PFSK-1 (cell line): Measurements from ENCODE around the gene NAALADL2.

Source experiments
- FOXP2 ChIP-seq: optimal IDR thresholded peaks from 2 replicates; pipeline ENCODE3; 2011; ENCODE audit warnings: borderline replicate concordance, control low read depth, inconsistent platforms; ENCODE audit not compliant: insufficient read depth; ENCODE audit errors: extremely low read length, extremely low read depth
- POLR2AphosphoS5 ChIP-seq: IDR thresholded peaks from 2 replicates; pipeline ENCODE4 v1.6.1; 2012; ENCODE audit warnings: low read depth, mild to moderate bottlenecking, control low read depth, low read length, moderate library complexity
- SIN3A ChIP-seq: IDR thresholded peaks from 2 replicates; pipeline ENCODE4 v1.6.1; 2012; ENCODE audit warnings: mild to moderate bottlenecking, low read length, moderate library complexity, borderline replicate concordance; ENCODE audit not compliant: insufficient read depth
- TAF1 ChIP-seq: IDR thresholded peaks from 2 replicates; pipeline ENCODE4 v1.6.1; 2012; ENCODE audit warnings: low read length, control low read depth, borderline replicate concordance; ENCODE audit not compliant: insufficient read depth
- TF ChIP-seq, protein P1 (sequence below), 2 experiments: IDR thresholded peaks; 2 replicates each; pipeline versions ENCODE4 v1.6.1 to v1.8.0; 2011 to 2012; ENCODE audit warnings: low read depth in 2 of 2, low read length in 2 of 2, control low read depth in 1 of 2, inconsistent platforms in 1 of 2, mild to moderate bottlenecking in 1 of 2, moderate library complexity in 1 of 2; ENCODE audit not compliant: insufficient read depth in 1 of 2

The NAALADL2 gene

GRCh38 chr3:174937478-174937877 is 78.3 kb downstream of the NAALADL2 start:
- TF ChIP-seq SIN3A = no peak
- TF ChIP-seq TAF1 = no peak
- TF ChIP-seq, protein P1, sequence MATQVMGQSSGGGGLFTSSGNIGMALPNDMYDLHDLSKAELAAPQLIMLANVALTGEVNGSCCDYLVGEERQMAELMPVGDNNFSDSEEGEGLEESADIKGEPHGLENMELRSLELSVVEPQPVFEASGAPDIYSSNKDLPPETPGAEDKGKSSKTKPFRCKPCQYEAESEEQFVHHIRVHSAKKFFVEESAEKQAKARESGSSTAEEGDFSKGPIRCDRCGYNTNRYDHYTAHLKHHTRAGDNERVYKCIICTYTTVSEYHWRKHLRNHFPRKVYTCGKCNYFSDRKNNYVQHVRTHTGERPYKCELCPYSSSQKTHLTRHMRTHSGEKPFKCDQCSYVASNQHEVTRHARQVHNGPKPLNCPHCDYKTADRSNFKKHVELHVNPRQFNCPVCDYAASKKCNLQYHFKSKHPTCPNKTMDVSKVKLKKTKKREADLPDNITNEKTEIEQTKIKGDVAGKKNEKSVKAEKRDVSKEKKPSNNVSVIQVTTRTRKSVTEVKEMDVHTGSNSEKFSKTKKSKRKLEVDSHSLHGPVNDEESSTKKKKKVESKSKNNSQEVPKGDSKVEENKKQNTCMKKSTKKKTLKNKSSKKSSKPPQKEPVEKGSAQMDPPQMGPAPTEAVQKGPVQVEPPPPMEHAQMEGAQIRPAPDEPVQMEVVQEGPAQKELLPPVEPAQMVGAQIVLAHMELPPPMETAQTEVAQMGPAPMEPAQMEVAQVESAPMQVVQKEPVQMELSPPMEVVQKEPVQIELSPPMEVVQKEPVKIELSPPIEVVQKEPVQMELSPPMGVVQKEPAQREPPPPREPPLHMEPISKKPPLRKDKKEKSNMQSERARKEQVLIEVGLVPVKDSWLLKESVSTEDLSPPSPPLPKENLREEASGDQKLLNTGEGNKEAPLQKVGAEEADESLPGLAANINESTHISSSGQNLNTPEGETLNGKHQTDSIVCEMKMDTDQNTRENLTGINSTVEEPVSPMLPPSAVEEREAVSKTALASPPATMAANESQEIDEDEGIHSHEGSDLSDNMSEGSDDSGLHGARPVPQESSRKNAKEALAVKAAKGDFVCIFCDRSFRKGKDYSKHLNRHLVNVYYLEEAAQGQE (IDR thresholded peaks at IDR 0.05; ENCODE audit: insufficient read depth in 1 of 2, low read depth in 2 of 2, low read length in 2 of 2) = no peak
- TF ChIP-seq POLR2AphosphoS5 = no peak
- no peak for TF ChIP-seq FOXP2

GRCh38 chr3:174938102-174938501 is 79.0 kb downstream of the NAALADL2 start:
- TF ChIP-seq POLR2AphosphoS5 (no peak), TAF1 (no peak), SIN3A (no peak), FOXP2 (no peak)
- TF ChIP-seq, protein P1 (IDR thresholded peaks at IDR 0.05; ENCODE audit: insufficient read depth in 1 of 2, low read depth in 2 of 2, low read length in 2 of 2) = no peak

DNA sequence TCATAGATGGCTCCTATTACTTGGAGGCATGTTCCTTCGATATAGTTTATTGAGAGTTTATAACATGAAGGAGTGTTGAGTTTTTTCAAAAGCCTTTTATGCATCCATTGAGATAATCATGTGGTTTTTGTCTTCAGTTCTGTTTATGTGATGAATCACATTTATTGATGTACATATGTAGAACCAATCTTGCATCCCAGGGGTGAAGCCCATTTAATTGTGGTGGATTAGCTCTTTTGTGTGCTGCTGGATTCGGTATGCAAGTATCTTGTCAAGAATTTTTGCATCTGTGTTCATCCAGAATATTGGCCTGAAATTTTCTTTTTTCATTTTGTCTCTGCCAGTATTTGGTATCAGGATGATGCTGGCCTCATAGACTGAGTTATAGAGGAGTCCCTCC is 81.0 kb downstream of the NAALADL2 start:
- TF ChIP-seq FOXP2 (no peak), POLR2AphosphoS5 (no peak), SIN3A (no peak), TAF1 (no peak)
- TF ChIP-seq, protein P1 (IDR thresholded peaks at IDR 0.05; ENCODE audit: insufficient read depth in 1 of 2, low read depth in 2 of 2, low read length in 2 of 2) = no peak

- no peak for TF ChIP-seq FOXP2
- TF ChIP-seq TAF1 = no peak
- TF ChIP-seq POLR2AphosphoS5 = no peak
- TF ChIP-seq SIN3A = no peak
- TF ChIP-seq, protein P1 (IDR thresholded peaks at IDR 0.05; ENCODE audit: insufficient read depth in 1 of 2, low read depth in 2 of 2, low read length in 2 of 2) = no peak
These were observed 86.1 kb downstream of the NAALADL2 start for GRCh38 chr3:174945276-174945675.

- TF ChIP-seq, protein P1 (IDR thresholded peaks at IDR 0.05; ENCODE audit: insufficient read depth in 1 of 2, low read depth in 2 of 2, low read length in 2 of 2) = no peak
- TF ChIP-seq POLR2AphosphoS5 (no peak), SIN3A (no peak), FOXP2 (no peak), TAF1 (no peak)
These were observed 86.8 kb downstream of the NAALADL2 start for GRCh38 chr3:174945951-174946350.
